ENCODE results near the gene THAP4. TPM values are rescaled to one million over a fixed set of nuclear protein-coding genes. Genes with fewer than 3 reads are reported as not detected.

THAP4 gene
- polyA plus RNA-seq, 1 of the 3 experiments (the other 2 are of a cell fraction), result 64.7 TPM

- Histone ChIP-seq H3K27ac (ENCODE audit: low read depth in 2 of 2, low read length in 1 of 2) (peak overlapping the region; percentile 96 to 99; a peak in 3 of 4 replicates), H3K9me3 (no peaks in the 10 kb centered on the region), H3K9ac (peak overlapping the region; percentile 97), H3K4me2 (peak overlapping the region; percentile 90), H3K9me2 (no peaks in the 10 kb centered on the region), H3K79me2 (ENCODE audit: insufficient read depth) (peaks cover 90% of the 10 kb centered on the region), H4K20me1 (ENCODE audit: insufficient read depth) (peaks cover 61% of the 10 kb centered on the region), H3K4me1 (ENCODE audit: control insufficient read depth in 1 of 2, insufficient read depth in 2 of 2, low read depth in 1 of 2, low read length in 1 of 2) (peaks cover 3 to 22% of the 10 kb centered on the region in 2 experiments), H3K27me3 (ENCODE audit: insufficient read depth) (no peaks in the 10 kb centered on the region), H3K4me3 (ENCODE audit: low read depth in 2 of 2, low read length in 1 of 2) (peak overlapping the region; percentile 90 to 92), H3F3A (replicated peaks; ENCODE audit: insufficient read depth) (peaks cover 8% of the 10 kb centered on the region), H3K36me3 (replicated peaks in 1 of 2; ENCODE audit: control insufficient read depth in 1 of 2, insufficient read depth in 2 of 2, low read length in 1 of 2) (peaks cover 8 to 19% of the 10 kb centered on the region in 2 experiments), H2AFZ (ENCODE audit: low read depth) (peak overlapping the region; percentile 89; the same call in 1 of the 2 replicates)
- DNase-seq, result no peak
- ChIA-PET CTCF (interaction anchor here (1.0 to 1.7 kb wide), 3 partner anchors 13 to 27 kb away, joined by 3 to 9 read pairs (median 7); no protein-coding TSS in a partner anchor), POLR2A (interaction anchor here (2.1 kb wide), 1 partner anchor 134 kb away, joined by 4 read pairs; no protein-coding TSS in a partner anchor)
- WGBS (ENCODE audit: low lambda C conversion rate), result 3% methylated on average over 16 of the region's 67 CpGs
- TF ChIP-seq CHD2 (IDR thresholded peaks at IDR 0.05; ENCODE audit: low read length, partially characterized antibody) (peak; percentile 1), SMC3 (IDR thresholded peaks at IDR 0.05; ENCODE audit: low read depth, low read length) (no peak)
These were observed 1.1 kb upstream of the THAP4 start for GRCh38 chr2:241637795-241638660.

GRCh38 chr2:241636182-241637017 lies 558 bp downstream of the THAP4 start:
- peaks cover 90% of the 10 kb centered on the region for H3K79me2 ChIP-seq (ENCODE audit: insufficient read depth)
- CTCF ChIA-PET, result interaction anchor here (0.6 to 1.0 kb wide), 3 partner anchors 22 to 1149 kb away, joined by 3 read pairs; no protein-coding TSS in a partner anchor

More at GRCh38 chr2:241636182-241637017, 558 bp downstream of the THAP4 start:
- Histone ChIP-seq H3K27me3 (ENCODE audit: insufficient read depth) (no peaks in the 10 kb centered on the region), H3F3A (replicated peaks; ENCODE audit: insufficient read depth) (peaks cover 4% of the 10 kb centered on the region), H3K36me3 (replicated peaks in 1 of 2; ENCODE audit: control insufficient read depth in 1 of 2, insufficient read depth in 2 of 2, low read length in 1 of 2) (peaks cover 17 to 29% of the 10 kb centered on the region in 2 experiments), H3K4me2 (peak overlapping the region; percentile 98), H3K9me3 (no peaks in the 10 kb centered on the region), H2AFZ (ENCODE audit: low read depth) (peak overlapping the region; percentile 22; the same call in 1 of the 2 replicates), H3K27ac (ENCODE audit: low read depth in 2 of 2, low read length in 1 of 2) (peak overlapping the region; percentile 50 to 99; a peak in 3 of 4 replicates), H3K9ac (peak overlapping the region; percentile 78; the same call in 1 of the 2 replicates), H3K4me3 (ENCODE audit: low read depth in 2 of 2, low read length in 1 of 2) (peak overlapping the region; percentile 92 to 96), H3K9me2 (no peaks in the 10 kb centered on the region), H3K4me1 (ENCODE audit: control insufficient read depth in 1 of 2, insufficient read depth in 2 of 2, low read depth in 1 of 2, low read length in 1 of 2) (peaks cover 3 to 22% of the 10 kb centered on the region in 2 experiments), H4K20me1 (ENCODE audit: insufficient read depth) (peaks cover 50% of the 10 kb centered on the region)
- whole genome bisulfite sequencing (ENCODE audit: low lambda C conversion rate), result 1% methylated on average over 34 of the region's 97 CpGs
- POLR2A ChIA-PET, result interaction anchor here (2.1 kb wide), 1 partner anchor 132 kb away, joined by 4 read pairs; no protein-coding TSS in a partner anchor
- TF ChIP-seq SIN3A (IDR thresholded peaks at IDR 0.05; ENCODE audit: borderline replicate concordance, low read depth, low read length) (peak; percentile 11; the same call in 1 of the 2 replicates), TCF12 (IDR thresholded peaks at IDR 0.05) (no peak), IRF3 (IDR thresholded peaks at IDR 0.05; ENCODE audit: low read depth, low read length) (no peak), GABPA (IDR thresholded peaks at IDR 0.05; ENCODE audit: low read depth) (no peak), MXI1 (IDR thresholded peaks at IDR 0.05; ENCODE audit: low read depth, low read length) (peak; percentile 86), EP300 (IDR thresholded peaks at IDR 0.05; ENCODE audit: borderline replicate concordance in 1 of 2, low read depth in 1 of 2, low read length in 1 of 2) (no peak), FOXM1 (IDR thresholded peaks at IDR 0.05; ENCODE audit: low read depth) (no peak), RAD21 (IDR thresholded peaks at IDR 0.05; ENCODE audit: low read length) (no peak), MAX (IDR thresholded peaks at IDR 0.05; ENCODE audit: low read depth) (0 out of 2 replicates have a peak, but pooled peaks have one; percentile 10), RCOR1 (IDR thresholded peaks at IDR 0.05; ENCODE audit: low read length) (no peak), ZBTB33 (IDR thresholded peaks at IDR 0.05; ENCODE audit: borderline replicate concordance, low read depth) (no peak), CHD2 (IDR thresholded peaks at IDR 0.05; ENCODE audit: low read length, partially characterized antibody) (no peak)
- peak; percentile 79 for DNase-seq
